Left renal cortex interstitium (tissue), 4 donors: Measurements from ENCODE around the gene CCDC117. TPM values are rescaled to one million over a fixed set of nuclear protein-coding genes. Genes with fewer than 3 reads are reported as not detected.
"Not testable (repeated sequence)": the region's sequence is repeated elsewhere in the genome, so short reads cannot be mapped to it uniquely, and the experiment has no call there.

Experiments
- DNase-seq, 4 donors: peaks; one replicate each; pipeline ENCODE4 v3.0.0-alpha.2; 2013; ENCODE audit warnings: low read depth in 4 of 4, low spot score in 2 of 4, missing footprints in 1 of 4
- polyA plus RNA-seq, 4 donors: library from polyadenylated mRNA; unstranded; fragments of 120-200 nt; gene quantifications; one replicate each; pipeline ENCODE4 v1.2.1, GENCODE V29; 2013; ENCODE audit not compliant: insufficient read length in 4 of 4

Gene CCDC117
- polyA plus RNA-seq, 4 donors: 36.5 to 38.9 (median 37.4) TPM

DNA sequence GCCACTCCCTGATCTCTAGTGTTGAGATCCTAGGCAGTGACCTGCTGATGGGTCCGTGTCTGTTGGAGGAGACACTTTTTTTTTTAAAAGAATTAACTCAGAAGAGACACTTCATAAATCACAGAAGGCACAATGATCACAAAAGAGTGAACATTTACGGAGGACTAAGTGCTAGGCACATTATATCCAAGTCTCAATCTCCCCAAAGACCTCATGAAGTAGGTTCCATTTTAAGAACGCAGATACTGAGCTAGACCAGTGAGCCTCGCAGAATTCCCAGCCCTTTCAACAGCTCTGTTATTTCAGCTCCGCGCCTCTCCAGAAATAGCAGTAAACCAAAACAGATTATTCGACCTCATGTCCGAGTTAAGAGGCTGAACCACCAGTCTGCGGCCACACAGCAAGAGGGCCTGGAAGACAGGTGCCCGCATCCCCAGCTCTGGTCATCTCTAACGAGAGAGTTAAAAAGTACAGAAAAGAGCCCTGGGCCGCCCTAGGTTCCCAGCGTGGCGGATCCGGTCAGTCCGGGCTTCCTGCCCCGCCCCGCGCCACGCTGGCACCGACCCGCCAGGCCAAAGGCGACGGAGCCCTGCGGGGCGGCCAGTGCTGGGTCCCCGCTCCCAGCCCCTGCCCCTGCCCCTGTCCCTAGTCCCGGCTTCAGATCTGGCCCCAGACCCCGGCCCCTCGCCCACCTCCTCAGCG, 27.3 kb downstream of the CCDC117 start:
- DNase-seq: peak in 1 of 4 donors; percentile 68

DNA sequence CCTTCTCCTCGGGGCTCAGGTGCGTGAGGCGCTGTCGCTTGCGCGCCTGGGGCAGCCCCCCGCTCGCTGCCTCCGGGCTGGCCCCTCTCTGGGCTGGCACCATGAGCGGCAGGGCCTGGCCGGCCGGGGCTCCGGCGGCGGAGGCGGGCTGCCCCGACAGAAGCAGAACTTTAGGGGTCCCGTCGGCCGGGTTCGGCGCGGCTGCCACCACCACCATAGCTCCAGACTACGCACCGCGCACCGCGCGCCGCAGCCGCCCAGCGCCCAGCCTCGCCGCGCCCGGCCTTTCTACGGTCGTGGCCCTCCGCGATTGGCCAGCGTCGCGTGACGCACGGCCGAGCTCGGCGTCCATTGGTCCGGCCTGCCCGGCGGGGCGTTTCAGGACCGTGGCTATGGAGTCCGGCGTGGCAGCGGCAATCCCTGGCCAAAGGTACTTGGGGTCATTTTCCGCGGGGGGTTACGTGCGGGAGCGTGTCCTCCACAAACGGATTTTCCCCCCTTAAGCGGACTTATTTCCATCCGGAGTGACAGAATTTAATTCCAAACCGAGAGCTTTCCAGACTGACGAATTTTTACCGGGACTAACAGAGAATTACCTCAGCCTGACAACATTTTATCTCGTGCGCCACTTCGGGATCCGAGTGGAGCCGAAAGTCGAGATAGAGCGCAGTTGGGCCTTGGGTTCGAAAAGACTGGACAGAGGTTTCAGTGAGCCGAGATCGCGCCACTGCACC, 28.0 kb downstream of the CCDC117 start, which contains the start of gene XBP1:
XBP1 (minus strand) TSS at position 262 of the 734 bp plus-strand sequence.
- peak; percentile 88 to 92 (median 88) for DNase-seq

DNA sequence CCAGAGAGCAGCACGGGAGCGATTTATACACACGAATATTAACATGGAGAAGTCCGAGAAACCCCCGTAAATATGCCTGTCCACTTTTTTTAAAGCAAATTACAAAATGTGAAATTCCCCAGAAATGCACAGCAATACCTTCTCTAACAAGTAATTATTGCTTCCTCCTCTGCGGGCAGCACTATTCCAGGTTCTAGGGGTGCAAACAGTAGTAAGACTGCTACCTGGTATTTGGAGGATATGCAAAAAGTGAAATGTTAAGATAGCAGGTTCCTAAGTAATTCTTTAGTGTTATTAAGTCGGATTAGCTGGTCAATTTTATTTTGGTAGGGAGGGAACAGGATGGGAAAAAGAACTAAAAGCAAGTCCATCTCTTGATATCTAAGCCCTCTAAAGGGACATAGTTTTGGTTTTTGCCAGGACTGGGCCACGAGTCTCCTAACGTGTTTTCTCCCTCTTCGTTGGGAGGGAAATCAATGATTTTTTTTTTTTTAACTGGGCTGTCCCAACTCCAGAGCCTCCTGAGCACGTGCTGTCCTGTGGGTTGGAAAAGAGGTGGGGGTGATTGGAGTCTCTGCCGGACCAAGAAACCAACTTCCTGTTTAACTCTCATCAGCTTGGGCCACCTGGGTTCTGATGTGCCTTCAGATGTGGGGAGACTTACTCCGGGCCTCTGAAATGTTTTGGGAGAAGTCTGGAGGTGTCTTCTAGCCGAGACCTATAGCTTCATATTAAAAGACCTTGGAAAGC, 29.5 kb downstream of the CCDC117 start:
- no peak for DNase-seq

DNA sequence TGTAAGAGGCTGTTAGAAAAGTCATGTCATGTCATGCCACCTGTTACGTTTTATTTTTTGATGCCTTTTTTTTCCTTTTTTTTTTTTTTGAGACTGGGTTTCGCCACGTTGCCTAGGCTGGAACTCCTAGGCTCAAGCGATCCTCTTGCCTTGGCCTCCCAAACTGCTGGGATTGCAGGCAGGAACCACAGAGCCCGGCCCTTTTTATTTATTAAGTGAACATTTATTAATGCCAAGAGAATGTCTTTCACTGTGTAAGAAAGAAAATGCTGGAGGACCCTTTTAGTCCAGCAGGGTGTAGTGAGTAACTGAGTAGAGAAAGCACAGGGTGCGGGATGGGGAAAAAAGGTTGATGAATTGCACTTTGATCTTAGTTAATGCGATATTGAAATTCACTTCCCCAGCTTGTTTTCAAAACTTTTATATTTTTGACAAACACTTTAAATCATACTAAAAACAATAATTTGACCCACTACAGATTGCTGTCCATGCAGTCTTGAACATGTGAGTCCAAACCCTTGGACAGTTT, 30.2 kb downstream of the CCDC117 start:
- no peak for DNase-seq

DNA sequence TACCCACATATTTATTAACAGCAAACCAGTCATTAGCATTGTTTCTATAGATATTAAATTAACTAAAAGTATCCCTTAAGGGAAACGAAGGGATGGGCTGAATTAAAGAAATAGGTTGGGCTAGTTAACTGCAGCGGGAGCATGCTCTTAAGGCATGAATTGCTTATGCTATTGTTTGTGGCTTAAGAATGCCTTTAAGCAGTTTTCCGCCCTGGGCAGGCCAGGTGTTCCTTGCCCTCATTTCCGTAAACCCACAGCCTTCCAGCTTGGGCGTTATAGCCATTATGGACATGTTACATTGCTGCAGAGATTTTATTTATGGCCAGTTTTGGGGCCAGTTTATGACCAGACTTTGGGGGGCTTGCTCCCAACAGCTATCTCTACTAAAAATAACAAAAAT, 32.9 kb downstream of the CCDC117 start:
- not testable (repeated sequence) for DNase-seq

DNA sequence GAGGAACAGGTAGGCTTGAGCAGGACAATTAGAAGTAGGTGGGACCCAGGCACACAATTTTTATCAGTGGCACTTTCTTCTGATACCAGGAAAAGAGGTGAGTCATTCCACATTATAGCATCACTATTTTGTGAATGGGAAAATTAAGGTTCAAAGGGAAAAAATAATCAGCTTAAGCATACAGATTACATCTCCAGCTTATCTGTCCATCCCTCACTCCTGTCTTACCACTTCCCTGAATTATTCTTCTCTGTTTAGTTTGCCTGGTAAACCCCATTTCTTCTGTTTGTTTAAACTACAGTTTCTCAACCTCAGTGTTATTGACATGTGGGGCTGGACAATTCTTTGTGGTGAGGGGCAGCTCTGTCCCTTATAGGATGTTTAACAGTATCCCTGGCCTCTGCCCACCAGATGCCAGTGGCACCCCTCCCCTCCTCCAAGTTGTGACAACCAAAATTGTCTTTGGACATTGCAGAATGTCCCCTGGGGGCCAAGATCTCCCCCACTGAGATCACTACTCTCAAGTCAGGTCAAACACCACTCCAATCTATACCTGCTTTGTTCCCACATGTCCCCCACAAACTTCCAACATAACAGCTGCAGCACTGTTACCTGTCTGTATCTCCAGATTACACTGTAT, 36.3 kb downstream of the CCDC117 start:
- DNase-seq: no peak

DNA sequence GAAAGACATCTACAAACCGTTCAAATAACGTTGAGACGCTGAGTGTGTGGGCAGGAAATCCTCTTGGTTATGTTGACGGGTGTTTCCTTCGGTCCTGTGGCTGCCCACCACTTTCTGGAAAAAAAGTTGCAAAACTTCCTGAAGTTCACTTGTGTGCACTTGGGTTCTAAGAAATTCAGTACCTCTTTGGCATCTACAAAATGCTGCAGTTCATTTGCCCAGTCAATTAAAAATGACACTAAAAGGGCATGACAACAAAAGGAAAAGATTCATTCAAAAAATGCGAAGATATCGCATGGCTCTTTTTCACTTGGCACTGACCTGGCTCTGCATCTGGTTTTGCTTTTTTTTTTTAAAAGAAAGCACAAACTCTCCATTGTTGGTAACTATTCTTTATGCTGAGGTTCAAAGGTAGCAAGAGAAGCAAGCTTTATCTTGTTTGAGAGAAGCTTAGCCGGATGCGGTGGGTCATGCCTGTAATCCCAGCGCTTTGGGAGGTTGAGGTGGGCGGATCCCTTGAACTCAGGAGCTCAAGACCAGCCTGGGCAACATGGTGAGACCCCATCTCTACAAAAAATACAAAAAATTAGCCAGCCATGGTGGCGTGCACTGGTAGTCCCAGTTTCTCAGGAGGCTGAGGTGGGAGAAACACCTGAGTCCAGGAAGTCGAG, 38.5 kb downstream of the CCDC117 start:
- DNase-seq: no peak

DNA sequence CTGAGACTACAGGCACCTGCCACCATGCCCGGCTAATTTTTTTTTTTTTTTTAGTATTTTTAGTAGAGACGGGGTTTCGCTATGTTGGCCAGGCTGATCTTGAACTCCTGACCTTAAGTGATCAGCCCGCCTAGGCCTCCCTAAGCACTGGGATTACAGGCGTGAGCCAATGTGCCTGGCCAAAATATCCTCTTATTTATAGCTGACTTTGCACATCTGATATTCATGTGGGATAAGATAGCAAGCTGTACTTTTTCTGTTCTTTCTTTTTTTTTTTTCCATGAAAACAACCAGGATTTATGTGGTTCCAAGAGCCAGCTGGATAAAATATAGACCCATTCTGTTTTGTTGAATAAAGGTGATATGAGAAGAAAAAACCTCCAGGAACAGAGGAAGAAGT, 40.0 kb downstream of the CCDC117 start:
- DNase-seq: no peak

DNA sequence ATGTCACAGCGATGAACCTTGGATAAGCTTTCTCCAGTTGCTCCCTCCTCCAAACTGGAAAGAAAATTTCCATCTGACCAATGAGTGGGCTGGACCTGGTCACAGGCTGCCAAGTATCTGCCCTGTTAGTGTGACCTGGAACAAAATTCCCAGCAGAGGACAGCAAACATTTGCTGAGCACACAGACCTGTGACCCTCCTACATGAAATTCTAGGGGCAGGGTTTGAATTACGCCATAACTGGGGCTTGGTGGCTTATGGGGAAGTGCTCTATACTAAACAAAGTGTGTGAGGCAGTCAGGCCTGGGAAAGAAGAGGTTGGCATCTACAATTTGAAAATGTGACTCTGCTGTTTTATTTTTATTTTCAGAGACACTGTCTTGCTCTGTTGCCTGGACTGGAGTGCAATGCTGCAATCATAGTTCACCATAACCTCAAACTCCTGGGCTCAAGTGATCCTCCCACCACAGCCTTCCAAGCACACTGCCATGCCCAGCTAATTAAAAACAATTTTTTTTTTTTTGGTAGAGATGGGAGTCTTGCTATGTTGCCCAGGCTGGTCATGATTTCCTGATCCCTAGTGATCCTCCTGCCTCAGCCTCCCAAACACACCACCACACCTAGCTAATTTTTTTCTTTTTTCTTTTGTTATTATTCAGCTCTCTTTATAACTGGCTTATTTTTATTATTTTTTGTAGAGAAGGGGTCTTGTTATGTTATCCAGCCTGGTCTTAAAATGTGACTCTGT, 41.5 kb downstream of the CCDC117 start:
- no peak for DNase-seq

DNA sequence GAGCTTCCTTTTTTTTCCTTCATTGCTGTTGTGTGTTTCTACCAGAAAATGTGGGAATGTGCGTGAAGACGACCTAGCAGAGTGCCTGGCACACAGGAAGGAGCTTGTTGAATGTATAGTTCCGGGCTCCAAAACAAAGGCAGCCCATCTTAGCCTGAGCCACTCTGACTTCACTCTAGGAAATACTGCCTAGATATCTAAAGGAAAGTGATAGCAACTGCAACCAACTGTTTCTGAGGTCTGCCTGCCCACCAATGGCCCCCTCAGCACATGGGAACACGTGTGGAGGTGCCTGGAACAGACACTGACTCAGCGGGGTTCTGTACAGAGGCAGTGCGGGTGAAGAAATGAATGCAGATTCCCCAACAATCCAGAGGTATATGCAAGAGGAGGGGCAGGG, 42.6 kb downstream of the CCDC117 start:
- DNase-seq: no peak

DNA sequence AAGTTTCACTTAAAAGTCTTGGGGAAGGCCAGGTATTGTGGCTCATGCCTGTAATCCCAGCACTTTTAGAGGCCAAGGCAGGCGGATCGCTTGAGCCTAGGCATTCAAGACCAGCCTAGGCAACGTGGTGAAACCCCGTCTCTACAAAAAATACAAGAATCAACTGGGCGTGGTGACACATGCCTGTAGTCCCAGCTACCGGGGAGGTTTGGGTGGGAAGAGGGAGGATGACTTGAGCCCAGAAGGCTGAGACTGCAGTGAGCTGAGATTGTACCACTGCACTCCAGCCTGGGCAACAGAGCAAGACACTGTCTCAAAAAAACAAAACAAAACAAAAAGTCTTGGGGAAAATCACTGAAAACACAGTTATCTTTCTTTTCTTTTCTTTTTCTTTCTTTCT, 43.2 kb downstream of the CCDC117 start:
- DNase-seq: no peak

DNA sequence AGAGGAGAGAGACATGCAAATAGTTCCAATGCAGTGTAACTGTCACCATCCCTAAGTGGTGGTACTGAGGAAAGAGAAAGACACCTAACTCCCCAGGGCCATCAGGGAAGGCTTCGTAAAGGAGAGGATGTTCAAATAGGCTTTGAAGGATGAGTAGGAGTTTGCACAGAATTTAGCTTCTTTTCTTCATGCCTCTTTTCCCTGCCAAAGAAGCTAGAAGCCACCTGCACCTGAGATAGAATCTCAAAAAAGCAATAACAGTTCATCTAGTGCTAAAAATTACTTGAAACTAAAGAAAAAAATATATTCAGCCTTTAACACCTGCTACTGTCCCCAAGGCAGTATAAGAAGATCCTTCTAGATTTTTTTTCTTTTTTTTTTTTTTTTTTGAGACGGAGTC, 44.6 kb downstream of the CCDC117 start:
- no peak for DNase-seq

DNA sequence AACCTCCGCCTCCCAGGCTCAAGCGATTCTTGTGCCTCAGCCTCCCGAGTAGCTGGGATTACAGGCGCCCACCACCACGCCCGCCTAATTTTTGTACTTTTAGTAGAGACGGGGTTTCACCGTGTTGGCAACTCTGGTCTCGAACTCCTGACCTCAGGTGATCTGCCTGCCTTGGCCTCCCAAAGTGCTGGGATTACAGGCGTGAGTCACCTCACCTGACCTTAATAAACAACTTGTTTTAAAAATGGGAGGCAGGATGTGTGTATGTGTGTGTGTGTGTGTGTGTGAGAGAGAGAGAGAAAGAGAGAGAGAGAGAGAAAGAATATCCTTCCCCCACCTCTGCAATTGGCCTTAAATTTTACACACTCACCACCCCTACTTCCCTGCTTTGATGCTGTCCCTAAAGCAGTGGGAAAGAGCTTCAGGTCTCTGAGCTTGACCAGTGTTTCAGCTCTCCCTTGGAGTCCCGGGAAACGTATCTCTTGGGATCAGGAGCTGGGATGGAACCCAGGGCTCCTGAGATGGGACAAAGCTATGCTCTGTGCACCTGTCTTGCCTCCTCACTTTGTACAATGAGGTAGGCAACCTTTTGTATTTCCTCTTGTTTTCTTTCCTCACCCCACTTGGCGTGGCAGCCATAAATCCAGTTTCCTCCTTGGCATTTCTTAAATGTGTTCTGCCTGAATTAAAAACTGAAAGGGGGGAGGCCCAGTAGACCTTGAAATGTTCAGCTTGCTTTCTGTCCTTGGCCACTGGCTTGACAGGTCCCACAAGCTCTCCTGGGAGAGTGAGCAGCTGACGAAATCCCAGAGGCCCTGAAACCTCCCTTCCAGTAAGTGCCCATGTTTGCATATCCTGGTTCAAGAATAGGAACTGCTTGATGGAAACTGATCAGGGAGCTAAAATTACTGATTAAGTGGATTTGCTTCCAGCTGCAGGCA, 45.7 kb downstream of the CCDC117 start:
- peak in 1 of 4 donors; percentile 70 for DNase-seq

DNA sequence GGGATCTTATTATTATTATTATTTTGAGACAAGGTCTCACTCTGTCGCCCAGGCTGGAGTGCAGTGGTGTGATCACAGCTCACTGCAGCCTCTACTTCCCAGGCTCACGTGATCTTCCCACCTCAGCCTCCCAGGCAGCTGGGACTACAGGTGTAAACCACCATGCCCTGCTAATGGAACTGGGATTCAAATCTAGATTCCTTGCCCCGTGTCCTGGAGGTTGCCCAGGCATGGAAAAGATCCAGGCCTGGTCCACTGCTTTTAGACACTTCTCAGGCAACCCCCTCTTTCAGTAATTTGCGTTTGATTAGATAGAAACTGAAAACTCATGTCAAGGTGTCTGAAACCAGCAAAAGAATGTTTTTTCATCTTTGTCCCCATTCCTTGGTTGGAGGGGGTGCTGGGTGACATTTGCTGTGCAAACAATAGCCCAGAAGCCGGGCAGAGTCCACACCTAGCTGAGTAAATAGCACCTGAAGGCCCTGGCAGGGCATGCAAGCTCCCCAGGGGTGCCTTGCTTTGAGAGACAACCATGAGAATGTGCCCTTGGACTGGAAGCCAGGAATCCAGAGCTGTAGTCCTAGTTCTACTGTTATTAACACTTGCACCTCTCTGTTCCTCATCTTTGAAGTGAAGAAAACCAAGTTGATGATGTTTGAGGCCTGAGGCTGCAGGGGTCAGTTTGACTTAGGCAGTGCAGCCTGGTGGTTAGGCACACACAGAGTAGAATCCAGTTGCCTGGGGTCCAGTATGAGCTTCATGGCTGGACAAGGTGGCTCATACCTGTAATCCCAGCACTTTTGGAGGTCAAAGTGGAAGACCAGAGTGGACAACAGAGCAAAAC, 47.0 kb downstream of the CCDC117 start:
- no peak for DNase-seq

DNA sequence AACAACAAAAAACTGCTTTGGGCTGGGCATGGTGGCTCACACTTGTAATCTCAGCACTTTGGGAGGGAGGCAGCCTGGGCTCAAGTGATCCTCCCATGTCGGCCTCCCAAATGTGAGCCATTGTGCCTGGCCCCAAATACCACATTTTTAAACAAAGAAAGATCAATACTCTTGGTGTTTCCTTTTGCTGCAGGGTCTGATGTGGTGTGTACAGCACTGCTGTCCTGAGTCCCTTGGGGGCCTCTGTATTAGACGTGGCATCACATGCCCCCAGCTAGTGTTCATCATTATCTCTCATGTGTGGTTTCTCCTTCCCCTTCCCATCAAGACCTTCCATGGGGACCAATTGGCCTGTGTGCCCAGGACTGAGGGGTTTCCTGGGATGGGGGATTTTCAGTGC, 48.4 kb downstream of the CCDC117 start:
- DNase-seq: no peak

DNA sequence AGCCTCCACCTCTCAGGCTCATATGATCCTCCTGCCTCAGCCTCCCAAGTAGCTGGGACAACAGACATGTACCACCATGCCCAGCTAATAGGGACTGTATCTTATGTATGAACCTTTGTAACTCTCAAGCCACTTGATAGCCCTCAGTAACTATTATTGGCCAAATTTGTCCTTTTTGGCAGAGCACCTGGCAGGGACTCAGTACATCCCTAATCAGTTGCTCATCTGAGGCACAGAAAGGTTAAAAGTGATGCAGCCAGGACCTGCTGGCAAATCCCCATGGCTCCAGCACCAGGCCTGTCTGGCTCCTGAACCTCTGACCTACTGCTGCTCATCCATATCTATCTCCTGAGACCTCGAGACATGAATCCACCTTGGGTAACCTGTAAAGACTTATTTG, 49.0 kb downstream of the CCDC117 start:
- DNase-seq: no peak

DNA sequence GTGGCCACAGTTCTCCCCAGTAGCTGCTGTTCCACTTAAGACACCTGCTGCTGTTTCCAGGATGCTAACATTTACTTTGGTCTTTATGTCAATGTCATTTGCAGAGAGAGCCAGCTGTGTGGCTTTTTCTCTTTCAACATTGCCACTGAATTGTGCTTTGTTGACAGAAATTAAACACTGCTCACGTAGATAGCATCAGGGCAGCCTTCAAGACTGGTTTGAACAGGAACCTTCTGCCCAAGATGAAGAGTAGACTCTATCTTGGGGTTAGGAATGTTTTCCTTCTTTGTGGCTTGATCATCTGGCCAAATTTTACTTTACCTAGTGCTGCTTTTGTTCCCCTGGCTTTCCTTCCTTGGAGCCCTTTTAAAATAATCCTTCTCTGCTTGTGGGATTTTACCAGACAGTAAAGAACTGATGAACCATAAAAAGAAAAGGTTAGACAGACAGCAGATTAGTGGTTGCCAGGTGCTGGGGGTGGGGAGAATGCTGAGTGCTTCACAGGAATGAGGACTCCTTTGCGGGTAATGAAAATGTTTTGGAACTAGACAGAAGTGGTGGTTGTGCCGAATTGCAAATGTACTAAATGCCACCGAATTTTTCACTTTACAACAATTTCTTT, 50.5 kb downstream of the CCDC117 start:
- no peak for DNase-seq
